Measurements from ENCODE around the gene SANBR.
"Not testable (repeated sequence)": the region's sequence is repeated elsewhere in the genome, so short reads cannot be mapped to it uniquely, and the experiment has no call there.

Gene SANBR

GRCh38 chr2:61029533-61029932 is 36.1 kb upstream of the SANBR start:
- intact Hi-C loops (cut with DNase I; ENCODE audit: low total_unique reads), result no loop called here
- Histone ChIP-seq H3K9me3 (no peaks in the 10 kb centered on the region), H3K27ac (no peak overlapping the region), H3K27me3 (no peaks in the 10 kb centered on the region), H3K36me3 (peaks cover 31 to 37% (median 35%) of the 10 kb centered on the region in 3 donors), H3K4me1 (peaks cover 0 to 3% (median 0%) of the 10 kb centered on the region in 4 donors), H3K4me3 (no peak overlapping the region)
- no peak for DNase-seq
- TF ChIP-seq CTCF (IDR thresholded peaks at IDR 0.05), result no peak

GRCh38 chr2:61034592-61034991 is 31.1 kb upstream of the SANBR start:
- H3K4me1 ChIP-seq; H3K27me3 ChIP-seq; DNase-seq; H3K4me3 ChIP-seq; H3K9me3 ChIP-seq; H3K27ac ChIP-seq; intact Hi-C loops (cut with DNase I; ENCODE audit: low total_unique reads): not testable (repeated sequence)
- H3K36me3 ChIP-seq, result peaks cover 44 to 47% (median 45%) of the 10 kb centered on the region in 3 donors

- H3K27me3 ChIP-seq; H3K4me1 ChIP-seq; H3K9me3 ChIP-seq; H3K27ac ChIP-seq; H3K4me3 ChIP-seq; DNase-seq; intact Hi-C loops (cut with DNase I; ENCODE audit: low total_unique reads): not testable (repeated sequence)
- H3K36me3 ChIP-seq, result peaks cover 38 to 41% (median 39%) of the 10 kb centered on the region in 3 donors
These were observed 29.0 kb upstream of the SANBR start for GRCh38 chr2:61036643-61037042.

GRCh38 chr2:61042807-61043206 is 22.9 kb upstream of the SANBR start:
- intact Hi-C loops (cut with DNase I; ENCODE audit: low total_unique reads), result no loop called here
- TF ChIP-seq CTCF (IDR thresholded peaks at IDR 0.05), result no peak
- Histone ChIP-seq H3K27ac (no peak overlapping the region), H3K4me1 (peaks cover 0 to 32% (median 0%) of the 10 kb centered on the region in 4 donors), H3K9me3 (peaks cover 0 to 4% (median 0%) of the 10 kb centered on the region in 3 donors), H3K4me3 (no peak overlapping the region), H3K36me3 (peaks cover 0 to 6% (median 1%) of the 10 kb centered on the region in 3 donors), H3K27me3 (no peaks in the 10 kb centered on the region)
- no peak for DNase-seq

- no peak for TF ChIP-seq CTCF (IDR thresholded peaks at IDR 0.05)
- Histone ChIP-seq H3K36me3 (peaks cover 16 to 20% (median 18%) of the 10 kb centered on the region in 3 donors), H3K4me1 (peaks cover 0 to 32% (median 0%) of the 10 kb centered on the region in 4 donors), H3K27me3 (no peaks in the 10 kb centered on the region), H3K4me3 (no peak overlapping the region), H3K9me3 (no peaks in the 10 kb centered on the region), H3K27ac (no peak overlapping the region)
- DNase-seq, result no peak
- intact Hi-C loops (cut with DNase I; ENCODE audit: low total_unique reads), result no loop called here
These were observed 21.0 kb upstream of the SANBR start for GRCh38 chr2:61044636-61045035.

- Histone ChIP-seq H3K36me3 (peaks cover 22 to 26% (median 24%) of the 10 kb centered on the region in 3 donors), H3K4me3 (no peak overlapping the region), H3K27ac (peak overlapping the region; percentile 18 to 37), H3K27me3 (no peaks in the 10 kb centered on the region), H3K9me3 (no peaks in the 10 kb centered on the region), H3K4me1 (peaks cover 0 to 32% (median 0%) of the 10 kb centered on the region in 4 donors)
- DNase-seq, result no peak
- intact Hi-C loops (cut with DNase I; ENCODE audit: low total_unique reads), result no loop called here
- TF ChIP-seq CTCF (IDR thresholded peaks at IDR 0.05), result no peak
These were observed 20.4 kb upstream of the SANBR start for GRCh38 chr2:61045226-61045625.

GRCh38 chr2:61045999-61046398 is 19.7 kb upstream of the SANBR start:
- Histone ChIP-seq H3K27me3 (no peaks in the 10 kb centered on the region), H3K9me3 (no peaks in the 10 kb centered on the region), H3K36me3 (peaks cover 27 to 34% (median 29%) of the 10 kb centered on the region in 3 donors), H3K27ac (peak overlapping the region in 1 of 2 donors; percentile 37), H3K4me1 (peaks cover 0 to 32% (median 0%) of the 10 kb centered on the region in 4 donors), H3K4me3 (no peak overlapping the region)
- no peak for DNase-seq
- intact Hi-C loops (cut with DNase I; ENCODE audit: low total_unique reads), result no loop called here
- TF ChIP-seq CTCF (IDR thresholded peaks at IDR 0.05), result no peak

Data from tibial artery (tissue), 4 donors.